K562 (cell line): Measurements from ENCODE around the gene METTL6. TPM values are rescaled to one million over a fixed set of nuclear protein-coding genes. Genes with fewer than 3 reads are reported as not detected.

ENCODE experiments used
- CBFA2T2 ChIP-seq: fragments of 450-650 bp; conservative IDR thresholded peaks from 2 replicates; pipeline ENCODE4 v1.6.1; 2017; ENCODE audit warnings: mild to moderate bottlenecking
- DNMT1 ChIP-seq: fragments of 450-650 bp; IDR thresholded peaks from 2 replicates; pipeline ENCODE4 v1.6.1; 2016; ENCODE audit warnings: antibody characterized with exemption, mild to moderate bottlenecking
- HLTF ChIP-seq: fragments of 450-650 bp; IDR thresholded peaks from 2 replicates; pipeline ENCODE4 v1.6.1; 2016
- IRF2 ChIP-seq: sonication (generic); formaldehyde crosslinking; IDR thresholded peaks from 2 replicates; pipeline ENCODE4 v1.8.1; 2022; ENCODE audit warnings: mild to moderate bottlenecking, missing genetic modification reagents
- JUND ChIP-seq, 2 experiments: IDR thresholded peaks; 2 replicates in 1 of 2; 3 replicates in 1 of 2; pipeline ENCODE4 v1.6.1; 2011; ENCODE audit warnings: borderline replicate concordance in 2 of 2, low read depth in 2 of 2, low read length in 2 of 2, improper control_type of control experiment in 1 of 2, missing biosample characterization in 1 of 2, missing genetic modification characterization in 1 of 2, missing genetic modification reagents in 1 of 2
- KDM2B ChIP-seq: fragments of 250-450 bp; sonication (Bioruptor Pico); IDR thresholded peaks from 2 replicates; pipeline ENCODE4 v1.8.0; 2021; ENCODE audit warnings: mild to moderate bottlenecking, moderate library complexity
- MYC ChIP-seq, 2 experiments: fragments of 250-450 bp in 1 of 2; sonication (Bioruptor Pico) in 1 of 2; IDR thresholded peaks; 2 replicates each; pipeline versions ENCODE4 v1.5.1 to v1.6.1; 2012 to 2021; ENCODE audit warnings: low read depth in 2 of 2, borderline replicate concordance in 1 of 2, improper control_type of control experiment in 1 of 2, low read length in 1 of 2, mild to moderate bottlenecking in 1 of 2, moderate library complexity in 1 of 2
- SMARCB1 ChIP-seq: IDR thresholded peaks from 2 replicates; pipeline ENCODE4 v1.6.1; 2011; ENCODE audit warnings: improper control_type of control experiment, low read depth; ENCODE audit not compliant: insufficient read length
- SPI1 ChIP-seq: IDR thresholded peaks from 2 replicates; pipeline ENCODE4 v1.6.1; 2011; ENCODE audit warnings: low read depth, low read length, control low read depth, borderline replicate concordance
- TARDBP ChIP-seq: fragments of 450-650 bp; IDR thresholded peaks from 2 replicates; pipeline ENCODE4 v1.6.1; 2016
- ZBTB7A ChIP-seq: IDR thresholded peaks from 2 replicates; pipeline ENCODE4 v1.6.1; 2011; ENCODE audit warnings: low read depth, mild to moderate bottlenecking, low read length, moderate library complexity, borderline replicate concordance; ENCODE audit not compliant: control insufficient read depth
- ZNF232 ChIP-seq: sonication (generic); formaldehyde crosslinking; IDR thresholded peaks from 2 replicates; pipeline ENCODE4 v1.8.0; 2022; ENCODE audit warnings: mild to moderate bottlenecking, missing genetic modification reagents
- ZNF253 ChIP-seq: fragments of 250-450 bp; sonication (Bioruptor Pico); conservative IDR thresholded peaks from 2 replicates; pipeline ENCODE4 v1.6.1; 2021; ENCODE audit warnings: mild to moderate bottlenecking
- polyA plus RNA-seq, 8 experiments: library from polyadenylated mRNA; depleted of rRNA in 4 of 8; stranded (reverse) in 5 of 8; unstranded in 3 of 8; fragments of >200 nt; fragmentation: Nextera tagmentation in 2 of 8; fragmentation: Illumina TruSeq in 1 of 8; extraction: Ambion mirVana in 2 of 8; extraction: Trizol in 1 of 8; gene quantifications; 2 replicates each; pipeline versions ENCODE4 v1.2.1 to v1.2.3, GENCODE V29; 2011 to 2014; ENCODE audit warnings: inconsistent platforms in 1 of 8, missing spikeins in 1 of 8
- total RNA-seq, 7 experiments: library from RNA; depleted of rRNA in 6 of 7; stranded (reverse); fragments of >200 nt in 6 of 7; fragmentation: Illumina TruSeq in 2 of 7; extraction: Trizol in 2 of 7; gene quantifications; 2 replicates each; pipeline versions ENCODE4 v1.2.1 to v1.2.3, GENCODE V29; 2011 to 2021; ENCODE audit warnings: low replicate concordance in 1 of 7
- TF ChIP-seq, protein P1 (sequence below), 2 experiments: fragments of 450-650 bp; formaldehyde crosslinking in 1 of 2; IDR thresholded peaks; 2 replicates each; pipeline versions ENCODE4 v1.4.0 to v1.6.1; 2014 to 2020; ENCODE audit warnings: mild to moderate bottlenecking in 2 of 2, borderline replicate concordance in 1 of 2, low read depth in 1 of 2
- TF ChIP-seq, protein P2 (sequence below): sonication (generic); formaldehyde crosslinking; IDR thresholded peaks from 2 replicates; pipeline ENCODE4 v1.8.1; 2023; ENCODE audit warnings: missing genetic modification reagents, mild to moderate bottlenecking, borderline replicate concordance

The METTL6 gene
- total and polyA plus RNA-seq, 9 of the 15 experiments (the other 6 are each of a cell fraction or from before 2014, with no cell fraction given): 18.8 to 61.5 (median 33.9) TPM

DNA sequence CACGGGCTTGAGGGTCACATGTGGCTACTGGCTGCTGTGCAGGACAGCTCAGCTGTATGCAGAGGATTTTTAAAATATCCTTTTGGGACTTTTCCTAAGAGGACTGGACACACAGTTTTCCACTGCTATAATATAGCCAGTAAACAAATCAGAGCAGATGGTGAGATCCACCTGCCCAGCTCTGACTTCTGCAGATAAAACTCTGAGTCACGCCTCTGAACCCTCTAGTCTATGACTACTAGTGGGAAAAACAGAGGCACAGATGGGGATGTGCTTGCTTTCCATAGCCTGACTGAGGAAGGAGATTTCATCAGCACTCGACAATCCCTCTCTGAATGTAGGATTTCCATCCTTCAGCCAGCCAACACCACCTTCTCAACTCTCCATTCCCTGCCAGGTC is 49.0 kb upstream of the METTL6 start (continued):
- TF ChIP-seq ZBTB7A: no peak
- TF ChIP-seq HLTF: no peak
- TF ChIP-seq SPI1: no peak
- TF ChIP-seq, protein P1, sequence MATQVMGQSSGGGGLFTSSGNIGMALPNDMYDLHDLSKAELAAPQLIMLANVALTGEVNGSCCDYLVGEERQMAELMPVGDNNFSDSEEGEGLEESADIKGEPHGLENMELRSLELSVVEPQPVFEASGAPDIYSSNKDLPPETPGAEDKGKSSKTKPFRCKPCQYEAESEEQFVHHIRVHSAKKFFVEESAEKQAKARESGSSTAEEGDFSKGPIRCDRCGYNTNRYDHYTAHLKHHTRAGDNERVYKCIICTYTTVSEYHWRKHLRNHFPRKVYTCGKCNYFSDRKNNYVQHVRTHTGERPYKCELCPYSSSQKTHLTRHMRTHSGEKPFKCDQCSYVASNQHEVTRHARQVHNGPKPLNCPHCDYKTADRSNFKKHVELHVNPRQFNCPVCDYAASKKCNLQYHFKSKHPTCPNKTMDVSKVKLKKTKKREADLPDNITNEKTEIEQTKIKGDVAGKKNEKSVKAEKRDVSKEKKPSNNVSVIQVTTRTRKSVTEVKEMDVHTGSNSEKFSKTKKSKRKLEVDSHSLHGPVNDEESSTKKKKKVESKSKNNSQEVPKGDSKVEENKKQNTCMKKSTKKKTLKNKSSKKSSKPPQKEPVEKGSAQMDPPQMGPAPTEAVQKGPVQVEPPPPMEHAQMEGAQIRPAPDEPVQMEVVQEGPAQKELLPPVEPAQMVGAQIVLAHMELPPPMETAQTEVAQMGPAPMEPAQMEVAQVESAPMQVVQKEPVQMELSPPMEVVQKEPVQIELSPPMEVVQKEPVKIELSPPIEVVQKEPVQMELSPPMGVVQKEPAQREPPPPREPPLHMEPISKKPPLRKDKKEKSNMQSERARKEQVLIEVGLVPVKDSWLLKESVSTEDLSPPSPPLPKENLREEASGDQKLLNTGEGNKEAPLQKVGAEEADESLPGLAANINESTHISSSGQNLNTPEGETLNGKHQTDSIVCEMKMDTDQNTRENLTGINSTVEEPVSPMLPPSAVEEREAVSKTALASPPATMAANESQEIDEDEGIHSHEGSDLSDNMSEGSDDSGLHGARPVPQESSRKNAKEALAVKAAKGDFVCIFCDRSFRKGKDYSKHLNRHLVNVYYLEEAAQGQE (IDR thresholded peaks at IDR 0.05; ENCODE audit: borderline replicate concordance): no peak
- TF ChIP-seq, protein P1 (CRISPR knock-in tag; IDR thresholded peaks at IDR 0.05; ENCODE audit: low read depth): no peak
- 0 out of 2 replicates have a peak, but pooled peaks have one; percentile 14 for TF ChIP-seq CBFA2T2
- TF ChIP-seq DNMT1: no peak
- no peak for TF ChIP-seq ZNF253 (CRISPR knock-in tag)
- no peak for TF ChIP-seq ZNF232 (CRISPR knock-in tag)
- no peak for TF ChIP-seq IRF2 (CRISPR knock-in tag)
- TF ChIP-seq MYC (IDR thresholded peaks at IDR 0.05; ENCODE audit: low read depth, low read length): no peak
- TF ChIP-seq MYC (CRISPR knock-in tag; IDR thresholded peaks at IDR 0.05; ENCODE audit: borderline replicate concordance, low read depth): no peak
- no peak for TF ChIP-seq KDM2B (CRISPR knock-in tag)
- TF ChIP-seq, protein P2, sequence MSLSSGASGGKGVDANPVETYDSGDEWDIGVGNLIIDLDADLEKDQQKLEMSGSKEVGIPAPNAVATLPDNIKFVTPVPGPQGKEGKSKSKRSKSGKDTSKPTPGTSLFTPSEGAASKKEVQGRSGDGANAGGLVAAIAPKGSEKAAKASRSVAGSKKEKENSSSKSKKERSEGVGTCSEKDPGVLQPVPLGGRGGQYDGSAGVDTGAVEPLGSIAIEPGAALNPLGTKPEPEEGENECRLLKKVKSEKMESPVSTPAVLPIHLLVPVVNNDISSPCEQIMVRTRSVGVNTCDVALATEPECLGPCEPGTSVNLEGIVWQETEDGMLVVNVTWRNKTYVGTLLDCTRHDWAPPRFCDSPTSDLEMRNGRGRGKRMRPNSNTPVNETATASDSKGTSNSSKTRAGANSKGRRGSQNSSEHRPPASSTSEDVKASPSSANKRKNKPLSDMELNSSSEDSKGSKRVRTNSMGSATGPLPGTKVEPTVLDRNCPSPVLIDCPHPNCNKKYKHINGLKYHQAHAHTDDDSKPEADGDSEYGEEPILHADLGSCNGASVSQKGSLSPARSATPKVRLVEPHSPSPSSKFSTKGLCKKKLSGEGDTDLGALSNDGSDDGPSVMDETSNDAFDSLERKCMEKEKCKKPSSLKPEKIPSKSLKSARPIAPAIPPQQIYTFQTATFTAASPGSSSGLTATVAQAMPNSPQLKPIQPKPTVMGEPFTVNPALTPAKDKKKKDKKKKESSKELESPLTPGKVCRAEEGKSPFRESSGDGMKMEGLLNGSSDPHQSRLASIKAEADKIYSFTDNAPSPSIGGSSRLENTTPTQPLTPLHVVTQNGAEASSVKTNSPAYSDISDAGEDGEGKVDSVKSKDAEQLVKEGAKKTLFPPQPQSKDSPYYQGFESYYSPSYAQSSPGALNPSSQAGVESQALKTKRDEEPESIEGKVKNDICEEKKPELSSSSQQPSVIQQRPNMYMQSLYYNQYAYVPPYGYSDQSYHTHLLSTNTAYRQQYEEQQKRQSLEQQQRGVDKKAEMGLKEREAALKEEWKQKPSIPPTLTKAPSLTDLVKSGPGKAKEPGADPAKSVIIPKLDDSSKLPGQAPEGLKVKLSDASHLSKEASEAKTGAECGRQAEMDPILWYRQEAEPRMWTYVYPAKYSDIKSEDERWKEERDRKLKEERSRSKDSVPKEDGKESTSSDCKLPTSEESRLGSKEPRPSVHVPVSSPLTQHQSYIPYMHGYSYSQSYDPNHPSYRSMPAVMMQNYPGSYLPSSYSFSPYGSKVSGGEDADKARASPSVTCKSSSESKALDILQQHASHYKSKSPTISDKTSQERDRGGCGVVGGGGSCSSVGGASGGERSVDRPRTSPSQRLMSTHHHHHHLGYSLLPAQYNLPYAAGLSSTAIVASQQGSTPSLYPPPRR (CRISPR knock-in tag): no peak
- no peak for TF ChIP-seq SMARCB1
- TF ChIP-seq JUND (IDR thresholded peaks at IDR 0.05; ENCODE audit: borderline replicate concordance, low read depth, low read length): 0 out of 2 replicates have a peak, but pooled peaks have one; percentile 33
- TF ChIP-seq JUND (tag; IDR thresholded peaks at IDR 0.05; ENCODE audit: borderline replicate concordance, low read depth, low read length): peak; percentile 35; the same call in 1 of the 3 replicates
- no peak for TF ChIP-seq TARDBP
